A673 (cell line): Measurements from ENCODE around the gene SSBP2. TPM values are rescaled to one million over a fixed set of nuclear protein-coding genes. Genes with fewer than 3 reads are reported as not detected.

ENCODE experiments used
- BruUV-seq: library from RNA; stranded (reverse); fragments of 400-500 nt; replicated peaks from 2 replicates; lab custom pipeline; 2021; lab: Mats Ljungman, UMichigan
- CTCF ChIA-PET: fragments of 300-600 bp; sonication (Branson Sonifier 250); formaldehyde crosslinking; loops from one replicate; lab custom pipeline; 2022; ENCODE audit warnings: antibody characterized with exemption; lab: Charles Lee
- POLR2A ChIA-PET: fragments of 300-600 bp; sonication (Branson Sonifier 250); formaldehyde crosslinking; loops from one replicate; lab custom pipeline; 2022; ENCODE audit warnings: antibody characterized with exemption; ENCODE audit not compliant: low non-redundant PET; lab: Charles Lee
- DNase-seq: peaks from one replicate; pipeline ENCODE4 v3.0.0-alpha.2; 2015; ENCODE audit warnings: low spot score
- H3K27ac ChIP-seq: fragments of 200-600 bp; sonication (generic); 2 replicates; pipeline ENCODE4 v1.5.1; 2016; ENCODE audit warnings: mixed run types, low read depth, mild to moderate bottlenecking, mixed read lengths, antibody characterized with exemption, low read length; ENCODE audit not compliant: poor library complexity, severe bottlenecking
- H3K27me3 ChIP-seq: fragments of 200-600 bp; sonication (generic); replicated peaks from 2 replicates; pipeline ENCODE4 v1.6.1; 2017; ENCODE audit warnings: mixed run types, low read depth, mild to moderate bottlenecking, mixed read lengths, antibody characterized with exemption, low read length; ENCODE audit not compliant: insufficient read depth, poor library complexity
- H3K36me3 ChIP-seq: fragments of 200-600 bp; sonication (generic); 2 replicates; pipeline ENCODE4 v1.6.1; 2016; ENCODE audit warnings: mixed run types, mild to moderate bottlenecking, mixed read lengths, antibody characterized with exemption, low read length; ENCODE audit not compliant: insufficient read depth, poor library complexity, severe bottlenecking
- H3K4me1 ChIP-seq: fragments of 200-600 bp; sonication (generic); 2 replicates; pipeline ENCODE4 v1.6.1; 2017; ENCODE audit warnings: mixed run types, mild to moderate bottlenecking, mixed read lengths, antibody characterized with exemption, low read length; ENCODE audit not compliant: insufficient read depth, poor library complexity, severe bottlenecking
- H3K4me3 ChIP-seq: fragments of 200-600 bp; sonication (generic); 2 replicates; pipeline ENCODE4 v1.5.1; 2016; ENCODE audit warnings: low read depth, mixed run types, mild to moderate bottlenecking, mixed read lengths, low read length; ENCODE audit not compliant: poor library complexity, severe bottlenecking
- H3K9me3 ChIP-seq: fragments of 200-600 bp; sonication (generic); 2 replicates; pipeline ENCODE4 v1.6.1; 2016; ENCODE audit warnings: mixed run types, low read depth, mild to moderate bottlenecking, mixed read lengths, antibody characterized with exemption, low read length; ENCODE audit not compliant: poor library complexity, severe bottlenecking
- CTCF ChIP-seq: fragments of 300-800, 200-600 bp; sonication (generic); conservative IDR thresholded peaks from 2 replicates; pipeline ENCODE4 v1.5.1; 2017; ENCODE audit warnings: low read depth, mild to moderate bottlenecking, antibody characterized with exemption, low read length, moderate library complexity, mixed read lengths
- EZH2 ChIP-seq: fragments of 200-600 bp; sonication (generic); IDR thresholded peaks from 2 replicates; pipeline ENCODE4 v1.6.1; 2017; ENCODE audit warnings: borderline replicate concordance, low read depth, mild to moderate bottlenecking, mixed read lengths, antibody characterized with exemption, low read length; ENCODE audit not compliant: poor library complexity, severe bottlenecking
- intact Hi-C: fragments of 100-400 bp; cut with micrococcal nuclease; formaldehyde crosslinking; loops from one replicate; pipeline ENCODE4 v1.10.0; 2022; ENCODE audit not compliant: unreplicated experiment
- total RNA-seq: library from RNA; stranded (reverse); gene quantifications from 2 replicates; pipeline ENCODE4 v1.2.3, GENCODE V29; 2021

SSBP2 gene
- total RNA-seq, 1 experiment from 2014 or later = 42.8 TPM

- Histone ChIP-seq H3K27me3 (no peaks in the 10 kb centered on the region), H3K9me3 (no peaks in the 10 kb centered on the region), H3K36me3 (no peaks in the 10 kb centered on the region), H3K4me3 (no peak overlapping the region), H3K4me1 (no peaks in the 10 kb centered on the region), H3K27ac (no peak overlapping the region)
- CTCF ChIA-PET = no interaction called here
- intact Hi-C loops = no loop called here
- no TSS peak for BruUV-seq
- TF ChIP-seq EZH2 = no peak
- TF ChIP-seq CTCF = no peak
- DNase-seq = no peak
- POLR2A ChIA-PET = no interaction called here
These were observed 230.1 kb downstream of the SSBP2 start for GRCh38 chr5:81520769-81521168.

- Histone ChIP-seq H3K27ac (no peak overlapping the region), H3K4me3 (no peak overlapping the region), H3K27me3 (no peaks in the 10 kb centered on the region), H3K4me1 (peaks cover 3% of the 10 kb centered on the region), H3K36me3 (no peaks in the 10 kb centered on the region), H3K9me3 (no peaks in the 10 kb centered on the region)
- intact Hi-C loops = no loop called here
- no peak for DNase-seq
- POLR2A ChIA-PET = interaction anchor here (0.6 kb wide), 1 partner anchor 10 kb away, joined by 4 read pairs; no protein-coding TSS in a partner anchor
- BruUV-seq = no TSS peak
- CTCF ChIA-PET = no interaction called here
- no peak for TF ChIP-seq CTCF
- TF ChIP-seq EZH2 = no peak
These were observed 231.5 kb downstream of the SSBP2 start for GRCh38 chr5:81519217-81519905.

- Histone ChIP-seq H3K27ac (no peak overlapping the region), H3K27me3 (no peaks in the 10 kb centered on the region), H3K4me3 (no peak overlapping the region), H3K4me1 (peaks cover 3% of the 10 kb centered on the region), H3K36me3 (no peaks in the 10 kb centered on the region), H3K9me3 (no peaks in the 10 kb centered on the region)
- TF ChIP-seq CTCF (no peak), EZH2 (no peak)
- intact Hi-C loops = no loop called here
- CTCF ChIA-PET = no interaction called here
- BruUV-seq = no TSS peak
- POLR2A ChIA-PET = no interaction called here
- DNase-seq = no peak
These were observed 233.4 kb downstream of the SSBP2 start for GRCh38 chr5:81517462-81517861.
